ENCODE data around the gene PRRT1B. TPM values are rescaled to one million over a fixed set of nuclear protein-coding genes. Genes with fewer than 3 reads are reported as not detected.

PRRT1B gene
- total RNA-seq, 1 donor from 2014 or later, result not detected

- DNase-seq (ENCODE audit: low read depth, low spot score), result no peak
These were observed 49.8 kb downstream of the PRRT1B start for GRCh38 chr9:131594906-131595665.

DNA sequence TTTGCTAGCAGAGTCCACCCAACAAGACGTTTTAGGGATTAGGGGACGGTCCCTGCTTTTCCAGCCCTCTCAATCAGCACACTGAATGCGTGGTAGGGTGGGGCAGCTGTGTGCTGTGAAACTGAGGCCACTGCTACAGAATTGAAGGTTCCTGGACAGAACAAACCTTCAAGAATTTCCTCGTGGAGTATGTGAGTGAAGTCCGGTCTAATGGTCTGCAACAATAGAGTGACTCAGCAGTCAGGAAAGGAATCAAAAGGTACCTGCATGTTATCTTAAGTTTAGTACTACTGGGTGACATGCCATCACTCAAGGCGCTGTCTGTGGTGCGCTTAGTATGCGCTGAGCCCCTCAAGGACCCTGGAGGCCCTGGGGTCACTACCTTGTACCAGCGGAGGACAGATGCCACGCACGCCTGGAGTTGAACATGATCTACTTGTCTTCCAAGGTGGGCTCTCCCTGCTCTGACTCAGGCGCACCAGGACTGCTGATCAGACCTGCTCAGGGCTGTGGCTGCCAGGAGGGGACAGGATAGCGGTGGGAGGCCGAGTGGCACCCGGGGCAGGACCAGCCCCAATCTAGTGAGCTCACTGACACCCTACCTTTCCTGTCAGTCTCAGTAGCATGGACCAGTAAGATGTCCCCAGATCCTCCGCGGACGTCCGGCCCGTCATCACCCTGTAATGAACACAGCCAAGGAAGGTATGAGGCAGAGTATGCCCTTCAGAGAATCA lies 50.5 kb downstream of the PRRT1B start:
- peak; percentile 35 for DNase-seq (ENCODE audit: low read depth, low spot score)

DNA sequence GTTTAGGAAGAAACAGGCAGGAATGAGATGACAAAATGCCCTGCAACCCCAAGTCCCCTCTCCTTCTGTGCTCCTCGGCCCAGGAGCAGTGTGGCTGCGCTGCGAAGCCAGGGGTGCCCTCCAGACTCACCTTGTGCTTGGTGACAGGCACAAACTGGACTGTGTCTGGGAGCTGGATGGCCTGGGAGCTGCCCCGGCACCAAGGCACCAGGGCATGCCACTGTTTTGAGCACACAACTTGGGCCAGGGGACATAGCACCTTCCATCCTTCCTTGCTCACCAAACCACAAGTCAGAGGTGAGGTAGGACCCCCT lies 51.1 kb downstream of the PRRT1B start:
- no peak for DNase-seq (ENCODE audit: low read depth, low spot score)

- no peak for DNase-seq (ENCODE audit: low read depth, low spot score)
These were observed 51.9 kb downstream of the PRRT1B start for GRCh38 chr9:131597246-131597645.

- DNase-seq (ENCODE audit: low read depth, low spot score), result no peak
These were observed 52.8 kb downstream of the PRRT1B start for GRCh38 chr9:131598121-131598520.

DNA sequence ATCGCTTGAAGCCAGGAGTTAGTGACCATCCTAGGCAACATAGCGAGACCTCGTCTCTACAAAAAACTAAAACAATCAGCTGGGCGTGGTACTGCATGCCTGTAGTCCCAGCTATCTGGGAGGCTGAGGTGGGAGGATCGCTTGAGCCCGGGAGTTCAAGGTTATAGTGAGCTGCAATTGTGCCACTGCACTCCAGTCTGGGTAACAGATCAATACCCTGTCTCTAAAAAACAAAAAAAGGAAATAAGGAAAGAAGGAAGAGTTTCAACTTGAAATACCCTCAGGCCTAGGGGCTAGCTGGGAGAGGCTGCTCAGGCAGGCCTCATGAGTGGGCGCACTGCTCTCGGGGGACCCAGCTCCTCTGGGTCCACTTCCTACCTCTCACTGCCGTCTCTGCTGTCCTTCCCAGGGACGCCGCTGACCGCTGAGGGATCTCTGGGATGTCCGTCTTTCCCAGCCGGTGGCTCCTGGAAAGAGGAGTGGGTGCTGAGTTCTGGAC lies 56.4 kb downstream of the PRRT1B start:
- DNase-seq (ENCODE audit: low read depth, low spot score), result no peak

DNA sequence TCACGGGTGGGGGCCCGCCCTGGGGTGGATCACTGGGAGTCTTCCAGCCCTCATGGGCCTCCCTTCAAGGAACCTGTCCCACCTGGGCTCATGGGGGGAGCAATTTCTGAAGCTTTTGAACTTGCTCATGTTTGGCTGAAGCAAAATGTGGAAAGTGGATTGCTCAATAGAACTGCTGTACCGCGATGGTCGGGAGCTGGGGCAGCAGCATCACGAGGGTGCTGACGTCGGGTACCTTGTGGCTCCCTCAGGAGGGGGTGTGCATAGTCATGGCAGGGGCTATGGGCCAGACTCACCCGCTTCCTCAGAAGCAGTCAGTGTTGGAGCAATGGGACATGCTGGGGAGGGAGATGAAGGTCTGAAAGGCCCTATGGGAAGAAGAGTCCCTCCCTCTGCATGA lies 57.9 kb downstream of the PRRT1B start:
- no peak for DNase-seq (ENCODE audit: low read depth, low spot score)

DNA sequence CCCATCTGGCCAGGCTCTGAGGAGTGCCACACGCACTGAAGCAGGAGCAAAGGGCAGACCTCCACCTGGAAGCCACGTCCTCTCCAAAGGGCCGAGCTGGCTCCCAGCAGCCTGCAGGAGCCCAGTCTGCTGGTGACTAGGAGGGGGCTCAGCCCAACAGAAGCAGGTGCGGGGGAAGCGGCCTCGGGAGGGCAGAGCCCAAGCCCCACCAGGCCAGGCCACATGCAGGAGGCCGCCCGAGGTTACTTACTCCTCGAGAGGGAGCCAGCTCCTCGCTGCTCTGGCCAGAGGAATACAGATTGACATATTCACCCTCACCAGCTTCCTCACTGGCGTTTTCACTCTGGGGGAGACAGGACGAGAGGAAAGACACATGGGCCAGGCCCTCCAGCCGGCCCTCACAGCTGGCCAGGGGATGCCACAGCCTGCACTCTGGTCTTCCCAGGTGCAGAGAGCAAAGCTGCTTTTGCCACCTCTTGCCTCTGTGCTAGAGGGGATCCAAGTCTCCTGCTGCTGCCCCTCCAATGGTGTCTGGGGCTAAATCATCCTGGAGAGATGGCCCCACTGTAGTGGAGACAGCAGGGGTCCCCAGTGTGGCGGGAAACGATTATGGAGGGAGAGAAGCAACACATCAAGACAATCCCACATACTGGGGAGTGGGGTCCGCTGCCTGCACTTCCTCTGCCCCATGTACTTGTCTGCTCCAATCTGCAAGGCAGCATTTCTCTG lies 58.6 kb downstream of the PRRT1B start:
- no peak for DNase-seq (ENCODE audit: low read depth, low spot score)

- DNase-seq (ENCODE audit: low read depth, low spot score), result no peak
These were observed 60.7 kb downstream of the PRRT1B start for GRCh38 chr9:131605770-131606590.

- no peak for DNase-seq (ENCODE audit: low read depth, low spot score)
These were observed 61.7 kb downstream of the PRRT1B start for GRCh38 chr9:131606896-131607567.

DNA sequence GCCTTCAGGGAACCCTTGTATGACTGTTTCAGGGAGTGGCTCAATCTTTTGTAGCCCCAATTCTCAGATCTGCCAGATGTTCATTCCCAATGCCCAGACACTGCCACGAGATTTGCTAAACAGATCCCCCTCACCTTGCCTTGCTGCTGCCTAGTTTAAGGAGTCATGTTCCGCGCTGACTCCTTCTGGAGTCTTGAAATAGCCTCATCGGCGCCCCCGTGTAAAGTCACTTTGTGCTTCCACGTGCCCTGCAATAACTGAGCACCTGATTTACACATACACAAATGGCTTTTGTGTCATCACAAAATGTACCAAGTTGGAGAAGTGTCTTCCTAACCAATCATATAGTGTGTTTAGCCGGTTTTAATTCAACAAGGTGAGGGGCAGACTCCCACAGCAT lies 62.3 kb downstream of the PRRT1B start:
- no peak for DNase-seq (ENCODE audit: low read depth, low spot score)

DNA sequence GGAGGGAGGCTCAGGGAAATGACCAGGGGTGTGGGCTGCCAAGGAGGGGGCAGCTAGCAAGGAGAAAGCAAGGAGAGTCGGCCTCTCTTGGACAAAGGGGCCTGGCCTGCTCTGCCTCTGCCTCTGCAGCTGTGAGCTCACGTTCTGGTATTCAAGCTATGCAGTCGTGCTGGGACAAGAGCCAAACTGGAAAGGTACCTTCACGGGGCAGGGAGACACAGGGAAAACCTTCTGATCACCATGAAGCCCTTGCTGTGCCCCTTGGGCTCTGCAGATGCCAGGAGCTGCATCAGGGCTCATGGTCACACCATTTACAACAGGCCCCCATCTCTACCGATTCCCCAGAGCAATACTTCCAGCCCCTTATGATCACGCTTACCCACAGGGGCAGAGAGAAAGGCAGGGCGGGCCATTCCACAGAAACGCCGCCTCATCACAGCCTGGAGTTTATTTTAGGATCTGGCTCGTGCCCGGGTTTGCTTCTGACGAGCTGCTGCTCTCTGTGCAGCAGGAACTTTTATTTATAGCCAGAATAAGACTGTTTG lies 63.2 kb downstream of the PRRT1B start:
- peak; percentile 65 for DNase-seq (ENCODE audit: low read depth, low spot score)

Other genes starting within 250 kb of the PRRT1B start
- gene PRRC2B, start 151.4 kb upstream of the PRRT1B start, total RNA-seq, result 47.2 and 61.3 TPM in 2 replicates
- gene POMT1, start 42.6 kb upstream of the PRRT1B start, total RNA-seq, result 28.5 and 31.4 TPM in 2 replicates
- 21.9 and 28.3 TPM in 2 replicates for gene UCK1, start 14.3 kb upstream of the PRRT1B start, total RNA-seq
- gene RAPGEF1, start 194.6 kb downstream of the PRRT1B start, total RNA-seq, result 44.1 and 49.3 TPM in 2 replicates